GM18519 (cell line): ENCODE results near the gene ZFYVE9.
"Not testable (repeated sequence)": the region's sequence is repeated elsewhere in the genome, so short reads cannot be mapped to it uniquely, and the experiment has no call there.

Source experiments
- ATAC-seq: cut with Tn5 transposase; IDR thresholded peaks from one replicate; pipeline ENCODE4 v1.9.1; 2021; ENCODE audit warnings: mild to moderate bottlenecking, moderate library complexity; ENCODE audit not compliant: unreplicated experiment, low FRiP score

The ZFYVE9 gene, protein sequence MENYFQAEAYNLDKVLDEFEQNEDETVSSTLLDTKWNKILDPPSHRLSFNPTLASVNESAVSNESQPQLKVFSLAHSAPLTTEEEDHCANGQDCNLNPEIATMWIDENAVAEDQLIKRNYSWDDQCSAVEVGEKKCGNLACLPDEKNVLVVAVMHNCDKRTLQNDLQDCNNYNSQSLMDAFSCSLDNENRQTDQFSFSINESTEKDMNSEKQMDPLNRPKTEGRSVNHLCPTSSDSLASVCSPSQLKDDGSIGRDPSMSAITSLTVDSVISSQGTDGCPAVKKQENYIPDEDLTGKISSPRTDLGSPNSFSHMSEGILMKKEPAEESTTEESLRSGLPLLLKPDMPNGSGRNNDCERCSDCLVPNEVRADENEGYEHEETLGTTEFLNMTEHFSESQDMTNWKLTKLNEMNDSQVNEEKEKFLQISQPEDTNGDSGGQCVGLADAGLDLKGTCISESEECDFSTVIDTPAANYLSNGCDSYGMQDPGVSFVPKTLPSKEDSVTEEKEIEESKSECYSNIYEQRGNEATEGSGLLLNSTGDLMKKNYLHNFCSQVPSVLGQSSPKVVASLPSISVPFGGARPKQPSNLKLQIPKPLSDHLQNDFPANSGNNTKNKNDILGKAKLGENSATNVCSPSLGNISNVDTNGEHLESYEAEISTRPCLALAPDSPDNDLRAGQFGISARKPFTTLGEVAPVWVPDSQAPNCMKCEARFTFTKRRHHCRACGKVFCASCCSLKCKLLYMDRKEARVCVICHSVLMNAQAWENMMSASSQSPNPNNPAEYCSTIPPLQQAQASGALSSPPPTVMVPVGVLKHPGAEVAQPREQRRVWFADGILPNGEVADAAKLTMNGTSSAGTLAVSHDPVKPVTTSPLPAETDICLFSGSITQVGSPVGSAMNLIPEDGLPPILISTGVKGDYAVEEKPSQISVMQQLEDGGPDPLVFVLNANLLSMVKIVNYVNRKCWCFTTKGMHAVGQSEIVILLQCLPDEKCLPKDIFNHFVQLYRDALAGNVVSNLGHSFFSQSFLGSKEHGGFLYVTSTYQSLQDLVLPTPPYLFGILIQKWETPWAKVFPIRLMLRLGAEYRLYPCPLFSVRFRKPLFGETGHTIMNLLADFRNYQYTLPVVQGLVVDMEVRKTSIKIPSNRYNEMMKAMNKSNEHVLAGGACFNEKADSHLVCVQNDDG (N-terminal part only)

DNA sequence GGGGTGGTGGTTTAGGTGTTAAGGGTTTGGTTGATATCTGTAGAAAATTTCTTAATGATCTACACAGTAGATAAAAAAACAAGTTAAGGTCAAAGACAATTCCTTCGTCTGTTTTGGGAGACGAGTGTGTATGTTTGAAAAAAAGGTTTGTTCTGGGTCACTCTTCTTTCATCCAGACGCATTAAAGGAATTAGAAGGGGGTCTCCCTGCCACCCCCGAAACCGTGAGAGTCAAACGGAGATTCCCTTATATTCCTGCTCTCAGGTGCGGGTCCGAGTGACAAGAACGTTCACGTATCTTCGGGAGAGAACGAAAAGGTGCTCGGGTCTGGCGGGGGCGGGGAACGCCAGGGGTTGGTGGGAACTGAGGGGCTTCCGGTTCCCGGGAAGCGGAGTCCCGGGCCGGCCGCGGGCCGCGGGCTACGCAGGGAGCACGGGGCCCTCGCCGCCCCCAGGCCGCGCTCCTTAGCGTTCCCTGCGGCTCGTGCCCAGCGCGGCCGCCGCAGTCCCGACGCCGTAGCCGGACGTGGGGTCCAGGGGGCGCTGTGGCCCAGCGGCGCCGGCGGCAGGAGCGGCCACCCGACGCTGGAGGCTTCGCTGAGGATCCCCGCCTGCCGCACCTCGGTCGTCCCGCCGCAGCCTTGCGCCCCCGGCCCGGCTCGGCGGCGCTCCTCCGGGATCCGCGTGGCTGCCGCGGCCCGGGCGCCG lies at the start of gene ZFYVE9:
ZFYVE9 (plus strand) TSS at position 577 of the 707 bp plus-strand sequence. CDS start 91,118 bp downstream, outside the sequence.
- ATAC-seq: peak; percentile 40

GRCh38 chr1:52094300-52094699 lies 47.6 kb upstream of the ZFYVE9 start:
- not testable (repeated sequence) for ATAC-seq

DNA sequence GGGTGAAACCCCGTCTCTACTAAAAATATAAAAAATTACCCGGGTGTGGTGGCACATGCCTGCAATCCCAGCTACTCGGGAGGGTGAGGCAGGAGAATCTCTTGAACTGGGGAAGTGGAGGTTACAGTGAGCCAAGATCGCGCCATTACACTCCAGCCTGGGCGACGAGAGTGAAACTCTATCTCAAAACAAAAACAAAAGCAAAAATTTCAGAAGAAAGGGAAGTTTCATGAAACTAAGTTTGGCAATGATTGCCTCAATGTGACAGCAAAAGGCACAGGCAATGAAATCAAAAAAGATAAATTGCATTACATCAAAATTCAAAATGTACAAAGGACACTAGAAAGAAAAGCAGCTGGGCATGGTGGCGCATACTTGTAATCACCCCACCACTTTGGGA lies 45.7 kb upstream of the ZFYVE9 start:
- no peak for ATAC-seq

DNA sequence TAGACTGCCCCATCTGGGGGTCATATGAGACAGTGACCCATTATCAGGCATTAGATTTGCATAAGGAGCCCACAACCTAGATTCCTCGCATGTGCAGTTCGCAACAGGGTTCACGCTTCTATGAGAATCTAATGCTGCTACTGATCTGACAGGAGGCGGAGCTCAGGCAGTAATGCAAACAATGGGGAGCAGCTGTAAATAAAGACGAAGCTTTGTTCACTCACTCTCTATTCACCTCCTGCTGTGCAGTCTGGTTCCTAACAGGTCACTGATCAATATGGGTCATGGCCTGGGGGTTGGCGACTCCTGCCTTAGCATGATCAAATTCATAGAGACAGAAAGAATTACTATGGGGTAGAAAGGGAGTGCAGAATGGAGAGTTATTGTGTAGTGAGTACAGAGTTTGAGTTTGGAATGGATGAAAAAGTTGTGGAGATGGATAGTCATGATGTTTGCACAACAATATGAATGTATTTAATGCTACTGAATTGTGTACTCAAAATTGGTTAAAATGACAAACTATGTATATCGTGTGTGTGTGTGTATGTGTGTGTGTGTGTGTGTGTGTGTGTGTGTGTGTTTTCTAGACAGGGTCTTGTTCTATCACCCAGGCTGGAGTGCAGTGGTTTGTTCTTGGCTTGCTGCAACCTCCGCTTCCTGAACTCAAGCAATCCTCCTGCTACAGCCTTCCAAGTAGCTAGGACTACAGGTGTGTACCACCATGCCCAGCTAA lies 43.6 kb upstream of the ZFYVE9 start:
- no peak for ATAC-seq

DNA sequence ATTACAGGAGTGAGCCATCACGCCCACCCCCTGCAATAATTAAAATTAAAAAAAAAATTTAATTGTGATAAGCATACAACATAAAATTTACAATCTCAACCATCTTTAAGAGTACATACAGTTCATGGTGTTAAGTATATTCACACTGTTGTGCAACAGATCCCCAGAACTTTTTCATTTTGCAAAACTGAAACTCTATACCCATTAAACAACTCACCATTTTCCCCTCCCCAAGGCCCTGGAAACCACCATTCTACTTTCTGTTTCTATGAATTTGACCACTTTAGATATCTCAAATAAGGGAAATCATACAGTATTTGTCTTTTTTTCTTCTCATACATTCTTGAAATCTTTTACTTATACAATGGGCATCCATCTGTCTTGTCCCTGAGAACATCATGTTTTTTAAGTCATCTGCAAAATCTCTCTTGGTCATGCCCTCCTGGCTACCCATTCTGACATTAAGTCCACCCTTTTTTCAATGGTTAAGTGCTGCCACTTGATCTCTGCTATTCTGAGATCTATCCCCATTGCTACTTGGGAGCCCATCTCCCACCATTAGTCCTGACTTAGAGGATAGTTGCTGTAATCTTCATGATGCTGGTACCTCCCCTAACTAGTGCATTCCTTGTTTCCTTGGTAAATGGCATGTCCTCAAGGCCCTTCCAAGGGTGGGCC lies 39.4 kb upstream of the ZFYVE9 start:
- ATAC-seq: no peak

DNA sequence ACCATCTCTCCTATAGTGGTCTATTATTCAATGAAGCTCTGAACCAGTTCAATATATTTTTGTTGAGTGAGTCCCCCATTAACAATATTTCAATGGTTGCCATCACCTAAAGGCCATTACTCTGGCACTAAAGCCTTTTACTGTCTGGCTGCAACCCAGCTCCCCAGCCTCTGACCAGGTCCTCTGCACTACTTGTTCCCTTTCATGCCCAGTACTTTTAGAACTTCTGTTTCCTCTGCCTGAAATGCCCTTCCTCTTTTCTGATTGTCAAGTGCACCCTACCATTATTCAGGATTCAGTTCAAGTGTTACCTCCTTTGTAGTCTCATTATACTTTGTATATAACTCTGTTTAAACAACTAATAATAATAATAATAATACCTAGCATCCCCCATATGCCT lies 30.4 kb upstream of the ZFYVE9 start:
- ATAC-seq: no peak

- ATAC-seq: no peak
Measured at GRCh38 chr1:52112489-52112888, 29.4 kb upstream of the ZFYVE9 start.

- ATAC-seq: no peak
Measured at GRCh38 chr1:52119301-52120079, 22.4 kb upstream of the ZFYVE9 start.

GRCh38 chr1:52122384-52122783 lies 19.5 kb upstream of the ZFYVE9 start:
- no peak for ATAC-seq

DNA sequence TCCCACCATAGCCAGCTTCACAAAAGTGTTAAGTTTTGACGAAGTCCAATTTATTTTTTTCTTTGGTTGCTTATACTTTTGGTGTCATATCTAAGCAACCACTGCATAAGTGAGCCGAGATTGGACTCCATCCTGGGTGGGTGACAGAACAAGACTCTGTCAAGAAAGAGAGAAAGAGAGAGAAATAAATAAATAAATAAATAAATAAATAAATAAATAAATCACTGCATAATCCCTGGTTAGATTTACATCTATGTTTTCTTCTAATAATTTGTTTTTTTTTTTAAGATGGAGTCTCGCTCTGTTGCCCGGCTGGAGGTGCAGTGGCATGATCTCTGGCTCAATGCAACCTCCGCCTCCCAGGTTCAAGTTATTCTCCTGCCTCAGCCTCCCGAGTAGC lies 18.3 kb upstream of the ZFYVE9 start:
- ATAC-seq: no peak

GRCh38 chr1:52125736-52126359 lies 16.0 kb upstream of the ZFYVE9 start:
- no peak for ATAC-seq

DNA sequence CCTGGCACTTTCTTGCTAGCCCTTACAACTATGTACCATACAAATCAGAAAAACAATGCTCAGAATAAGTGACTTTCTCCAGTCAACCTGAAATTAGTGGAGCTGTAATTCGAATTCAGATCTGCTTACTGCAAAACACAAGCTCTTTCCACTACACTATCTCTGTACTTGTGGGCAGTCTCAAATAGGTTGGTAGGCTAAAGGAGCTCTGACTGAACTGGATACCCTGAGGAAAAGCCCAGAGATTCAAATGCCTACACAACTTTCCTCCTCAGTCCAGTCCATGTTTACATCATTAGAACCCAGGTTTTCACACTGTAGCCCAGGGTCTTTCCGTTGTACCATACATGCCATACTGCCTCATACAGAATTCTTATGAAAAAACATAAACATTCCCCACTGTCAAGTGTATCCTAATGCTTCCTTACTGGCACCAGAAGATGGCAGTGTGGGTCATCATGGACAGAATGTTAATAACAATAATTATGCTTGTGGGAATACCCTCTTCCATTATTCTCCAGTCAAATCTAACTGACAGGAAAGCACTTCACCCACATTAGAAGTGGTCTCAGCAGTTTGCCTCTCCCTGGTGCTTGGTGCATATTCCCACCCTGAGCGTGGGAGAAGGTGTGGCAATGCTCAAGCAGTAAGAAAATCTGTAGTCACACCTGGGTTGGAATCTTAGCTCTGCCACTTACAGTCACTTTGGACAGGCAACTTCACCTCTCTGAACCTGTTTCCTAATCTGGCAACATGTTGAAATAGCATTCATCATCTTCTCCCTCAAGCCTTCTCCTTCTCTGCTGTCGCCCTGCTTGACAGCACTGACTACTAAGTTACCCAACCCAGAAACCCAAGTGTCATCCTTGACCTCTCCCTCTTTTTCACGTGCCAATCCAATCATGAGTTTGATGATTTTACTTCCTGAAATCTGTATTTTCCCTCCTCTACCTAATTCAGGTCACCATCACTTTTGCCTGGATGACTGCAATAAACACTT lies 14.4 kb upstream of the ZFYVE9 start:
- no peak for ATAC-seq

- ATAC-seq: peak; percentile 39
Measured at GRCh38 chr1:52139817-52140540, 1.9 kb upstream of the ZFYVE9 start.

DNA sequence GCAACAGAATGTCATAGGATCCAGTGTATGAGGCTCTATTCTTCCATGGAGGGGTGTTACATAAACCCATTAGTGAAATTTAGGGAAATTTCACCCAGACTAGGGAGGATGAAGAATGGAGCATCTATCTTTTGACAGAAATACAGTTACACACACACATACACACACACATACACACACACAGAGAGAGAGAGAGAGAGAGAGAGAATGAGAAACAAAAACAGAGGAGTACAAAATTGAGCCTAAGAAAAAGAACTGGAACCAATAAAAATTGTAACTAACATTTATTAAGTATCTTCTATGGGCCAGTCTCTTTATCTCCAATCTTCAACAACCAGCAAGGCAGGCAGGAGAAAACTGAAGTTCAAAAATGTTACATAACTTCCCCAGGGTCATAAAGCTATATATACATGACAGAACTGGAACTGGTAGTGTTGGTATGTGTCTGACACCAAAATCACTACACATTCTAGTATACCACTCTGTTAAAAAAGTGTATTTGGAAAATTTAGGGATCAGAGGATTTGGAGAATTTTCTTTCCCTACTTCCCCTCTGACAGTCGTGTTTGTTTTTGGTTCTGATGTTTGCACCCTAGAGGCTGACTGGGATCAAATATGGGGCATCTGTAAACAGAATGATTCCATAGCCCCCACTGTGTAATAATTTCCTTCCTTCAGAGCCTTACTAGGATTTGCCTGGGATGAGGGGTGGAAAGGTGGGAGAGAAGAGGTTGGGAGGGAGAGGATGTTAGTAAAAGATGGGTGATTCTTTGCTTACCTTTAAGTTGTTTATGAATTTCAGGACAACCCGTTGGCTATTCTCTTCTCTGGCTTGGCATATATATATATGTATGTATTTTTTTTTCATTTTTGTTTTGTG lies 1.0 kb upstream of the ZFYVE9 start:
- ATAC-seq: no peak
